Activated T-helper 2 cell treated with anti-CD3 and anti-CD28 coated beads, Interferon-gamma antibody, Interleukin-2, Interleukin-4, amounts not matched to agents 10 μg/mL and 5 μg/mL and 100 μg/mL, durations not matched to agents 14 hours and 24 hours and 36 hours (primary cell): Measurements from ENCODE around the gene CD70. TPM values are rescaled to one million over a fixed set of nuclear protein-coding genes. Genes with fewer than 3 reads are reported as not detected.
"Not testable (repeated sequence)": the region's sequence is repeated elsewhere in the genome, so short reads cannot be mapped to it uniquely, and the experiment has no call there.

Experiments
- DNase-seq: peaks from one replicate; pipeline ENCODE4 v3.0.0; 2021; ENCODE audit warnings: low spot score
- H3K27ac Mint-ChIP-seq: one replicate; pipeline ENCODE4 v1.8.0; 2021; ENCODE audit warnings: mixed read lengths
- H3K27me3 Mint-ChIP-seq: one replicate; pipeline ENCODE4 v1.8.0; 2021; ENCODE audit warnings: low read depth, mixed read lengths
- H3K36me3 Mint-ChIP-seq: one replicate; pipeline ENCODE4 v1.8.0; 2021; ENCODE audit warnings: low read depth, mixed read lengths
- H3K4me1 Mint-ChIP-seq: one replicate; pipeline ENCODE4 v1.8.0; 2021; ENCODE audit warnings: low read depth, mixed read lengths
- H3K4me3 Mint-ChIP-seq: one replicate; pipeline ENCODE4 v1.8.0; 2021; ENCODE audit warnings: low read depth, mild to moderate bottlenecking, moderate library complexity, mixed read lengths
- H3K9me3 Mint-ChIP-seq: one replicate; pipeline ENCODE4 v1.8.0; 2021; ENCODE audit warnings: mixed read lengths
- intact Hi-C: fragments of 100-400 bp; cut with micrococcal nuclease; formaldehyde crosslinking; loops from one replicate; pipeline ENCODE4 v1.15.1; 2023
- total RNA-seq: library from RNA; stranded (reverse); gene quantifications from 2 replicates; pipeline ENCODE4 v1.2.3, GENCODE V29; 2022

Gene CD70
- total RNA-seq, 1 donor from 2014 or later: 88.7 TPM

GRCh38 chr19:6551607-6552450, 39.1 kb downstream of the CD70 start:
- H3K27me3 Mint-ChIP-seq: peaks cover 4% of the 10 kb centered on the region
- peak; percentile 55 for DNase-seq
- peaks cover 4% of the 10 kb centered on the region for H3K9me3 Mint-ChIP-seq
- no peak overlapping the region for H3K4me3 Mint-ChIP-seq
- intact Hi-C loops: no loop called here
- no peak overlapping the region for H3K27ac Mint-ChIP-seq
- H3K4me1 Mint-ChIP-seq: peaks cover 10% of the 10 kb centered on the region
- peaks cover 3% of the 10 kb centered on the region for H3K36me3 Mint-ChIP-seq

DNA sequence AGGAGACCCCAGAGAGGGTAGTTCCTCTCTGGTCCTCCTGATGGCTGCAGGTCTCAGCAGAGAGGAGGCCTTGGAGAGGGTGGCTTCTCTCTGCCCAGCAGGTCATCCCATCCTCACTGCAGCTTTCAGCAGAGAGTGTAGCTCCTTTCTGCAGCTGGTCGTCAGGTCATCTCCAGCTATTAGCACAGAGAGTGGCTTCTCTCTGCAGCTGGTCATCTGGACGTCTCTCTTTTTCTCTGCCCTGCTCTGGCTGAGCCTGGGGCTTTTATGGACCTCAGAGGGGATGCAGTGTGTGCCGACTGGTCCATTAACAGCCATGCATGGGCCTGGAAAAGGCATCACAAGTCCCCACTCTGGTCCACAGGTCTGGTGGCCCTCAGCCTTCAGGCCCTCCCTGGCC, 39.9 kb downstream of the CD70 start:
- Mint-ChIP-seq H3K9me3 (peaks cover 4% of the 10 kb centered on the region), H3K4me3 (no peak overlapping the region), H3K4me1 (peaks cover 10% of the 10 kb centered on the region), H3K27ac (no peak overlapping the region), H3K36me3 (peaks cover 3% of the 10 kb centered on the region), H3K27me3 (peaks cover 6% of the 10 kb centered on the region)
- intact Hi-C loops: no loop called here
- DNase-seq: no peak

- H3K4me3 Mint-ChIP-seq, intact Hi-C loops, H3K9me3 Mint-ChIP-seq, H3K4me1 Mint-ChIP-seq, H3K27me3 Mint-ChIP-seq, H3K27ac Mint-ChIP-seq, DNase-seq, H3K36me3 Mint-ChIP-seq: not testable (repeated sequence)
Observed at GRCh38 chr19:6550679-6551078, 40.3 kb downstream of the CD70 start.

- intact Hi-C loops: no loop called here
- H3K36me3 Mint-ChIP-seq: peaks cover 3% of the 10 kb centered on the region
- H3K4me1 Mint-ChIP-seq: peaks cover 5% of the 10 kb centered on the region
- peaks cover 4% of the 10 kb centered on the region for H3K9me3 Mint-ChIP-seq
- H3K27ac Mint-ChIP-seq: no peak overlapping the region
- peaks cover 4% of the 10 kb centered on the region for H3K27me3 Mint-ChIP-seq
- H3K4me3 Mint-ChIP-seq: no peak overlapping the region
- DNase-seq: no peak
Observed at GRCh38 chr19:6543866-6544347, 47.0 kb downstream of the CD70 start.

DNA sequence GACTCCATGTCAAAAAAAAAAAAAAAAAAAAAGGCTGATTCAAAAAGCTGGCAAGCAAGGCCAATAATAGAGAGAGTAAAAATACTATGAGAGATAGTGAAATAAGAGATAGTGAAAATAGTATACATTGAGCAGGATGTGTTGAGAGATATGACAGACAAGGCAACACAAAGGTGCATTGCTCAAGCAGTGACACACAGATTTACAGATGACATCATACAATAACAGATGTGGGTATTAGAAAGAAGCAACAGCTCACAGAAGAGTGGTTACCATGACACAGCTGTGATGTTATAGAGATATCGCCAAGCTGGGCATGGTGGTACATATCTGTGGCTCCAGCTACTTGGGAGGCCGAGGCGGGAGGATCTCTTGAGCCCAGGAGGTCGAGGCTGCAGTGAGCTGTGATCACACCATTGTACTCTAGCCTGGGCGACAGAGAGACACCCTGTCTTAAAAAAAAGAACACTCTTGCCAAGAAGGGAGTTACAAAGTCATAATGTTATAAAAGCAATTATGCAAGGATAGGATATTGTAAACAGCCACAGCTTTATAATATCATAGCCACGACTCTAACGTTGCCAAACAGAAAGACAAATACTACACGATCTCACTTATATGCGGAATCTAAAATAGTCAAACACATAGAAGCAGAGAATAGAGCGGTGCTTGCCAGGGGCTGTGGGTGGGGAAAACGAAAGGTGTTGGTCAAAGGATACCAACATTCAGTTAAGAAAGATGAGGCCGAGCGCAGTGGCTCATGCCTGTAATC, 49.8 kb downstream of the CD70 start:
- no peak overlapping the region for H3K4me3 Mint-ChIP-seq
- no peak overlapping the region for H3K27ac Mint-ChIP-seq
- H3K9me3 Mint-ChIP-seq: no peaks in the 10 kb centered on the region
- intact Hi-C loops: no loop called here
- H3K36me3 Mint-ChIP-seq: peaks cover 6% of the 10 kb centered on the region
- H3K27me3 Mint-ChIP-seq: peaks cover 2% of the 10 kb centered on the region
- H3K4me1 Mint-ChIP-seq: peaks cover 12% of the 10 kb centered on the region
- no peak for DNase-seq

- H3K4me3 Mint-ChIP-seq: no peak overlapping the region
- H3K4me1 Mint-ChIP-seq: peaks cover 18% of the 10 kb centered on the region
Observed at GRCh38 chr19:6539514-6539913, 51.4 kb downstream of the CD70 start.

More at GRCh38 chr19:6539514-6539913, 51.4 kb downstream of the CD70 start:
- peaks cover 6% of the 10 kb centered on the region for H3K9me3 Mint-ChIP-seq
- intact Hi-C loops: no loop called here
- no peak for DNase-seq
- H3K27me3 Mint-ChIP-seq: peaks cover 1% of the 10 kb centered on the region
- H3K27ac Mint-ChIP-seq: no peak overlapping the region
- peaks cover 15% of the 10 kb centered on the region for H3K36me3 Mint-ChIP-seq

Other genes with a start within 250 kb of the CD70 start
- gene CLPP, start 229.6 kb downstream of the CD70 start, total RNA-seq: 175 and 183 TPM in 2 replicates
- gene ALKBH7, start 218.4 kb downstream of the CD70 start, total RNA-seq: 33.0 and 35.9 TPM in 2 replicates
- gene PSPN, start 215.2 kb downstream of the CD70 start, total RNA-seq: 1.6 and 1.9 TPM in 2 replicates
- 59.6 and 60.1 TPM in 2 replicates for gene GTF2F1, start 198.0 kb downstream of the CD70 start, total RNA-seq
- gene KHSRP, start 166.3 kb downstream of the CD70 start, total RNA-seq: 405 and 413 TPM in 2 replicates
- 0.30 and 0.32 TPM in 2 replicates for gene SLC25A41, start 157.4 kb downstream of the CD70 start, total RNA-seq
- gene SLC25A23, start 131.4 kb downstream of the CD70 start, total RNA-seq: 20.1 and 27.3 TPM in 2 replicates
- 0.46 TPM in 1 of 2 replicates, not detected in the other for gene CRB3, start 126.9 kb downstream of the CD70 start, total RNA-seq
- gene DENND1C, start 109.4 kb downstream of the CD70 start, total RNA-seq: 64.3 and 70.0 TPM in 2 replicates
- 7.9 and 11.3 TPM in 2 replicates for gene TUBB4A, start 88.8 kb downstream of the CD70 start, total RNA-seq
- 6.9 and 7.4 TPM in 2 replicates for gene TNFSF9, start 60.1 kb downstream of the CD70 start, total RNA-seq
- gene TNFSF14, start 79.0 kb upstream of the CD70 start, total RNA-seq: 99.5 and 102 TPM in 2 replicates
- gene C3, start 129.5 kb upstream of the CD70 start, total RNA-seq: 4.4 and 6.3 TPM in 2 replicates
- 90.4 and 95.4 TPM in 2 replicates for gene GPR108, start 146.4 kb upstream of the CD70 start, total RNA-seq
- gene TRIP10, start 148.5 kb upstream of the CD70 start, total RNA-seq: 55.2 and 64.7 TPM in 2 replicates
- gene SH2D3A, start 176.3 kb upstream of the CD70 start, total RNA-seq: 7.7 and 8.7 TPM in 2 replicates
- gene VAV1, start 181.6 kb upstream of the CD70 start, total RNA-seq: 68.9 and 69.7 TPM in 2 replicates